ELF-1 (cell line): ENCODE results near the gene WSCD2.

Experiments
- DNase-seq: peaks from one replicate; pipeline ENCODE4 v3.0.0-alpha.2; 2016; ENCODE audit warnings: low read depth, low spot score

The WSCD2 gene

DNA sequence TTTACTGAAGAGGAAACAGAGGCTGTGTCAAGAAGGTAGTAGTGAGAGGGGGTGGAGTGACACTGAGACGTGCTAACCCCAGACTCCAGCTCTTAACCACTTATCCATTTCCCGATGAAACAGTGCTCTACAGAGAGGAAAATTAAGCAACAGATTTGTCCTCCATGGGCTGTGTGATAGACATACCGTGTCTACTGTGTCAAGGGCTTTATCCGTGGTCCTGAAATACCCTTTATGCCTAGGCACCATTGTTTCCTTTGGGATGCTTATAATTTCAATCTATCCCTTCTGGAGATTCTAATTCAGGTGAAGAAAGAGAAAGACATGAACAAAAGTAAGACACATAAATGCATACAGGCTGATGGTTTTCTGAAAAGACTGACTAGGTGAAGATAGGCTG, 138.4 kb downstream of the WSCD2 start:
- DNase-seq = no peak

DNA sequence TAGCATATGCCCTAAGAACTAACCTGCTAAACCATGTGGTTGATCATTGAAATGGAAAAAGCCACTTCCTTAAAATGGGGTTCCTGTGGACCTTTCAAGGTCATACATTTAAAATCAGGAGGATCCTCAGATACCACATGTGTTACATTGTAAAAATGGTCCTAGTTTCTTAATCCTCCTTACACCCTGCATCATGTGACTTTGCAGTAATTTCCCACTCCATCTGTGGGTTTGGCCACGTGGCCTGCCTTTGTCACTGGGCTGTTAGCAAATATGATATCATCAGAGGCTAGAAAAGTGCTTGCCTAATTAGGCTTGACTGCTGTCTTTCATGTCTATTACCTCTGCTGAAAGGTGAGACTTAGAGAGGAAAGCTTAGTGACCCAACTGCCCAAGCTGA, 139.3 kb downstream of the WSCD2 start:
- no peak for DNase-seq

DNA sequence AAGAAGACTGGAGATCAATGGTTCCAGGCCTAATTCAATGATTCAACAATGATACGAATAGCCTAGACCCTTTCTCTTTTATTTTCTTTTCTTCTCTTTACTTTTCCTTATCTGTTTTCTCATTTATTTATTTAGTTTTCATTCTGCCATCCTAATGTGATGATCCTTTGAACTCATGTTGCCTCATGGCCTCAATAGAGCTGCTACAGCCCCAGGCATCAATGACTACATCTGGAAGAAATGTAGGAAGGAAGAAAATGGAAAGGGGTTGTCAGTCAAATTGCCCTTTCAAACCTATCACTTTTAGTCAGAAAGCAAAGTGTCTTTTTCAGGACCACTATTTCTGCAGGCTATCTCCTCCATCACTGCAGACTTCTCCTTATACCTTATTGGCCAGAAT, 140.1 kb downstream of the WSCD2 start:
- no peak for DNase-seq

- no peak for DNase-seq
These were observed 141.2 kb downstream of the WSCD2 start for GRCh38 chr12:108270035-108270848.

DNA sequence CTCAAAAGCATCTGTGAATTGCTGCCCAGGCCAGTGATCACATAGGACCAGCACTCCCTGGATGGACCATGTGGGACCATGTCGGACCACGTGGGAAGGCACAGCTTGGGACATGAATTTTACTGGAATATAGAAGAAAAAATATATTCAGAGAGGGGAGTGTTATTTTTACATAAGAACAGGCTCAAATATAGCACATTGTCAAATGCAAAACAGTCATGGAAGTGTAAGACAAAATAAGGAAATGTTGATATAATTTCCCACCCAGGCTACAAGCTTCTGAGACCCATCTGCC, 141.7 kb downstream of the WSCD2 start:
- DNase-seq = no peak

- no peak for DNase-seq
These were observed 143.1 kb downstream of the WSCD2 start for GRCh38 chr12:108271951-108272872.

- no peak for DNase-seq
These were observed 144.1 kb downstream of the WSCD2 start for GRCh38 chr12:108273217-108273616.

DNA sequence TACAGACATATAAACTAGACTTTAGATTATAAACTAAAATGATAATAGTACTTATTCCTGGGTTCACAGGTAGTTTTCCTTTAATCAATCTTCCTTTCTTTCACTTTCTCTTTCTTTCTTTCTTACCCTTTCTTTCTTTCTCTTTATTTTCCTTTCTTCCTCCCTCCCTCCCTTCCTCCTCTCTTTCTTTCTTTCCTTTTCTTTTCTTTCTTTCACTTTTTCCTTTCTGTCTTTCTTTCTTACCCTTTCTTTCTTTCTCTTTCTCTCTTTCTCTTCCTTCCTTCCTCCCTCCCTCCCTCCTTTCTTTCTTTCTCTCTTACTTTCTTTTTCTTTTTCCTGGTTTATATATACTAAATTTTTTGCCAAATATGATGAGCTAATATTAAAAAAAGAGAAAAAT, 148.5 kb downstream of the WSCD2 start:
- DNase-seq = no peak

- no peak for DNase-seq
These were observed 153.1 kb downstream of the WSCD2 start for GRCh38 chr12:108282160-108282559.

DNA sequence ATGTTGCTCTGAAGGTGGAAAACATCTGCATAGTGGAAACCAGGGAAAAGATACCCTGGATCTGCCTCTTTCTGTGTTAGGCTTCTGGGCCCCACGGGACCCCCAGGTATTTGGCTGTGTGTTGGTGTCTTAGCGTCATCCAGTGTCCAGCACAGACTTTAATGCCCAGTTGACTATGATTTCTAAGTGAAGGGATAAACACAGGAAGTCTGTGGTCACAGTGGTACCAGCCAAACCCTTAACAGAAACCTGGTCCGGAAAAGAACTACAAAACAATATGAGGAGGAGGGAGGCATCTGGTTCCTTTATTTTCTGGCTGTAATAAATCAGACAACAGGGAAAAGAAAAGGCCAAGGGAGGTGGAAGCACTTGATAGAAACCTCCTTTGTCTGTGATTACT, 153.6 kb downstream of the WSCD2 start:
- no peak for DNase-seq

DNA sequence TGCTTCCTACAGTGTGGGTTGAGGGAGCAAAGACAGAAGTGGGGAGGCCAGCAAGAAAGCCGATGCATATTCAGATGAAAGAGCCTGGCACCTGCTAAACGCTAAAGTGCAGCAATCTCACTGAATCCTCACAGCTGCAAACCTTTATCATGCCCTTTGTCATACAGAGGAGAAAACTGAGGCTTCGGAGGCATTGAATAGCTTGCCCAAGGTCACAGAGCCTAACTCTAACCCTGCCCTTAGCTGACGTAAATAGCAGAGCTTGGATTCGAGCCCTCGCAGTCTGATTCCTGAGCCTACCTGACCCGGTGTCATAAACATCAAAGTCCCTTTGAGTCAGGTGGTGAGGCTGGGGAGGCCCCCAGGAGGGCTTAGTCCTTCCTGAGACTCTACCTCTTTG, 155.1 kb downstream of the WSCD2 start:
- DNase-seq = no peak

DNA sequence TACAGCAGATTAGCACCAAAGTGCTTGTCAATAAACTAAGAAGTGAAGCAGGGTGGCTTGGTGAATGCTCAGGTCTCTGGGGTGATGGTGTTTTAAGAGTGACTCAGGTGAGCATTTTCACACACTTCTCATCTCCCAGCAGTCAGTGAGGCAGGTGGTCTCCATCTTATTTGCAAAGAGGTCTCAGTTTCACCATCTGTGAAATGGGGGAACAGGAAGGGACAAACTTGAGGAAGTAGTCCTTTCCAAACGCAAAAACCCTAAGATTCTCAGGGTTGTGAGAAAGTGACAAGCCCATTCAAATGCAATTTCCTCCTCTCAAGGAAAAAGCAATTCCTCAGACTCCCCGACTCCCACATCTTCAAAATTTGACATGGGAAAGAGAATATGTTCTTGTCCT, 155.9 kb downstream of the WSCD2 start:
- no peak for DNase-seq

- DNase-seq = no peak
These were observed 158.1 kb downstream of the WSCD2 start for GRCh38 chr12:108287227-108287626.

- DNase-seq = peak; percentile 76
These were observed 160.5 kb downstream of the WSCD2 start for GRCh38 chr12:108289350-108290161.

GRCh38 chr12:108295641-108296040, 166.6 kb downstream of the WSCD2 start:
- DNase-seq = no peak

- DNase-seq = no peak
These were observed 167.9 kb downstream of the WSCD2 start for GRCh38 chr12:108296945-108297344.

DNA sequence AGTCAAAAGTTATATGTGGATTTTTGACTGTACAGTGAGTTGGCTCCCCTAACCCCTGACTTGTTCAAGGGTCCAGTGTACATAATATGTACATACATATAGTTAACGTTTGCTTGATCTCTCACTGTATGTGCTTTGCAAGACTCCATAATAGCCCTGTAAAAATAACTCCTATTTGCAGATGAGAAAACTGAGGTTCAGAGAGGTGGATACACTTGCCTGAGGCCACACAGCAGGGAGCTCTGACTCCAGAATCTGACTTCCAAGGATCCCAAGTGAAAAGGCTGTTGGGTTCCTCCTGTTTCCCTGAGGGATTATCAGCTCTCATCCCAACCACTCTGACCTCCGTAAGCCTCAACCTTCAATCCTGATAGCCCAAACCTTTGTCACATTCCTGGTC, 168.3 kb downstream of the WSCD2 start:
- DNase-seq = no peak

GRCh38 chr12:108297895-108298760, 169.0 kb downstream of the WSCD2 start:
- DNase-seq = no peak

DNA sequence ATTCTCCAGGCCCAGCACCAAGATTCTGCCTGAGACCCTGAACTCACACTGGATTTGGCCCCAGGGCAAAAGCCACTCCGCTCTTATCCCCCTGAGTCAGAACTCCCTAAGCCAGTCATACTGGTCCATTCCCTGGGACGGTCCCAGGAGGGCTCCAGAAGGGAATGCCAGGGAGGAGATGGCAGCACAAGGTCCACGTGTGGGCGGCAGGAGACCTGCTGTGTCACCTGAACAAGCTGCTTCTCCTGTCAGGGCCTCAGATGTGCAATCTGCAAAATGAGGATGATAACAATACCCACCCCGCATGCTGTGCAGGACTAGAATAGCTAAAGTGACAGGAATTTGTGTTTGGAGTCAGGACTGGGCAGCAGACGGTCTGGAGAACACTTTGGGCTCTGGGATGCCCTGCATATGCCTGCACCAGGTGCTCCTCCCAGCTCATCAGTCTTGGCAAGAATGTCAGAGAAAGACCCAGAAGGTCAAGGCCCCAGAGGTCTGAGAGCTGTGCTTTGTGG, 169.7 kb downstream of the WSCD2 start:
- DNase-seq = no peak

GRCh38 chr12:108299516-108299915, 170.4 kb downstream of the WSCD2 start:
- no peak for DNase-seq
